ENCODE results near the gene TMEM31.
"Not testable (repeated sequence)": the region's sequence is repeated elsewhere in the genome, so short reads cannot be mapped to it uniquely, and the experiment has no call there.

The TMEM31 gene

DNA sequence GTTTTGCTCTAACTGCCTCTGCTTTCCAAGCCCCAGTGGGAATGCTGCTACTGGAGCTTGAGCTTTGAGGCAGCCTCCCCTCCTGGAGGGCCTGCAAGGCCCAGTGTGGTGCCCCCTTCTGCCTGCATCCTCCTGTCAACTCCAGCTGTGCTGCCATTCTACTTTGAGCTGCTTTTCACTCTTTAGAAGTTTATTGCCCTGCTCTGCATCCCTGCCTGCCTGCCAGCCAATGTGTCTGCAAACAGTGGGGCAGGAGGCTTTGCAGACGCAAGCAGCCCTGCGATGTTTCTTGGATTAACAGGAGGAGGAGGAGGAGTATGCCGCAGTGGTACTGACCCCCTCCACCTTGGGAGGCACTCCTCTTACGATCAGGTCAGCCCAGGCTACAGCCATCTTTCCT, 16.4 kb downstream of the TMEM31 start:
- DNase-seq = no peak

DNA sequence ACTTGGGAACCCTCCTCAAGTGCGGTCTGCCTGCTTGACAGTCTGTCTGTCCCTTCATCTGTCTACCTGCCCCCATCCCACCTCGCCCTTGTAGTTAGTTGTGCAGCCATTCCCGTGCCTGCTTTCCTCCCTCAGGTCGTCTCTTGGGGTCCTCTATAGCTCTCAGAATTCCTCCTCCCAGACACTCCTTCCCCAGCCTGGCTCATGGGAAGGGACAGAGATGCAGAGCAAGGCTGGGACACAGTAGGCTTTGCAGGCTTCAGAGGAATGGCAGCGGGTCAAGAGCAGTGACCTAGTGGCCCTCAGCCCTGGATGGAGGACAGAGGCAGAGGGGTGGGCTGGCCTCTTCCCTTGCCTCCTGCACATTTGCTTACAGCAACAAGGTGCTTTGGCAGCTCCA, 18.3 kb downstream of the TMEM31 start:
- DNase-seq = no peak

DNA sequence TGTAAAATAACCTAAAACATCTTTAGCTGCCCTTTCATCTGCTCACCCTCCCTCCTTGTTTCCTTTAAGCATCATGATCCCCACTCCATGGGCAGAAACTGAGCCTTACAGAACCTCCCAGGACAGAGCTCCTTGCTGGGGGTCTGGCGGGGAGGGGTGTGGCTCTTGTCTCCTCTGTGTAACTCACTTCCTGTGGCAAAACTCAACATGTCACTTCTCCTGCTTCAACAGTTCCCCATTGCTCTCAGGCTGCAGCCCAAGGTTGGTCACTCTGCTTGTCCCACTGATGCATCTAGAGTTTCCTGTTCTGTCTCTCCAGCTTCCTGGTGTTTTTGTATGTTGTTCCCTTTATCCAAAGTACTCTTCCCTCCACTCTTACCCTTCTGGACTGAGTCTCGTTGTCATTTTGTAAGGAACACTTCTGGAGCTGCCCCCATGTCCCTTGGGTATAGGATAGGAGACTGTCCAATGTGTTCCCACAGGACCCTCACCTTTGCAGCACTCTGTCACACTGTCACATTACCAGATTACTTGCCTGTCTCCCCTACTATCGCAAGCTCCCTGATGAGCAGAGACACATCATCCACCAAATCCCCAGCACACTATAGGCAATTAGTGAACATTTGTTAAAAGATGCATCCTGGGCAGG, 19.6 kb downstream of the TMEM31 start:
- DNase-seq = no peak

DNA sequence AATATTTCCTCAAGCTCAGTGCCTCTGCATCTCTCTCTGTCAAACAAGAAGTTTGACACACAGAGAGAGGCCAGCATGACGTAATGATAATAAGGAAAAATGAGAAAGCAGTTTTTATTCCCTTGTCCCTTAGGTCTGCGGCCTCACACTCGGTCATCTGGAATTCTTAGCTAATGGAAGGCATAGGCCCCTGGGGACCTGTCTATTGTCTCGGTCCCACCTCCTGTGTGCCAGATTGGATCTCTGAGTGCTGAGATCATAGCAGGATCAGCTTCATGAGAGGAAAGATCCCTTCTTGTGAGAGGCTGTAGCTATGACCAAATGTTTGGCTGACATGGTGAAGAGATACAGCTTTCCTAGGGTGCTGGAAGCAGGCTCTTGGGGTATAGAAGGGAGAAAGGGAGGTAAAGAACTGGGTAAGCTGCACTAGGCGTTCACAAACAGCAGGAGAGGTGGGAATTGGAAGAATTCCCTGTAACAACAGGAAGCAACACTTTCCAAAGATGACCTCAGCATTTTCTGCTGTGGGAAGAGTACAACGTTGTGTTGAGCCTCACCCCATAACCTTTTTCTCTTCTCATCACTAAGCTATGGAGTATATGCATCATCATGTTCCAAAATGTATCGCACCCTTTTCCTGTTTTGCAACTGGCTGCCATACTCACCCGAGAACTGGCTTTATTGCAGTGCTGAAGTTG, 20.2 kb downstream of the TMEM31 start:
- DNase-seq = no peak

DNA sequence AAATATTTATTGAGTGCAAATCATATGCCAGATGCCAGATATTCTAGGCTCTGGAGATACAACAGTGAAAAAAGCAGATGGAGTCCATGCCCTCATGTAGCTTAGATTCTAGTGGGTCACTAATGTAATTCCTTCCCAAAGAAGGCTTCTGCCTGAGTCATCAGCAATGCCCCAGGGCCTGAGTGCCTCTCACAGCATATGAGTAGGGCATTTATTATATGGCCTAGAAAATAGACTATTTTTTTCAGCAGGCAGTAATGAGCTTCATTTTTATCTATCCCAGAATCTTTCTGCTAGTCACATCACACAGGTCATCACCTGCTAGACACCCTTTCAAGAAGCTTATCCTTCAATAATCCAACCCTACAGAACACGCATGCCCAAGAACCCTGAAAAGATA, 22.3 kb downstream of the TMEM31 start:
- no peak for DNase-seq

DNA sequence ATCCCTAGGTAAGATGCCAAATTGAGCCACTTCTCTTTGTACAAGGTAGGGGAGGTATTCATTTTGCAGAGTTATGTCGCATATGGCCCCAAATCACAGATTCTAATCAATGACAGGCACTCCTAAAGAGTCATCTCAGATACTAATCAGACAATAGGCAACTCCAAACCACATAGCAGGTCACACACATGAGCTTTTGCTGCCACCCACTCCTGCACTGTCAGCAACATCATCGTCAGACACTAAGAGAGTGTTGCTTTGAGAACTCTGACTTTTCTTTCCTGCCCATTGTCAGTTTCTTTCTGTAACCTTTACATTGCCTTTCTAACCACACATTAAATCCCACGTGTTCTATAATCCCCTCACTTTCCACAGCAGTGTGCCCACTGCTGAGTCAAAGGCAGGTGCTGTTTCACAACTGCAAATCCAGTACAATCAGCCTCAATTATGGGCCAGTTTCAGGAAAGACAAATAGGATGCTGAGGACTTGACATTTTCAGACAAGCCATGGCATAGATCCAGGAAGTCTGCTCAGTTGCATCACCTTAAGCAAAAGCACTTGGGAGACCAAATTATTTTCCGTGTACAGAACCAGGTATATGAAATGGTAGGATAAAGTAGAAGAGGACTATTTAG, 23.5 kb downstream of the TMEM31 start:
- DNase-seq = no peak

DNA sequence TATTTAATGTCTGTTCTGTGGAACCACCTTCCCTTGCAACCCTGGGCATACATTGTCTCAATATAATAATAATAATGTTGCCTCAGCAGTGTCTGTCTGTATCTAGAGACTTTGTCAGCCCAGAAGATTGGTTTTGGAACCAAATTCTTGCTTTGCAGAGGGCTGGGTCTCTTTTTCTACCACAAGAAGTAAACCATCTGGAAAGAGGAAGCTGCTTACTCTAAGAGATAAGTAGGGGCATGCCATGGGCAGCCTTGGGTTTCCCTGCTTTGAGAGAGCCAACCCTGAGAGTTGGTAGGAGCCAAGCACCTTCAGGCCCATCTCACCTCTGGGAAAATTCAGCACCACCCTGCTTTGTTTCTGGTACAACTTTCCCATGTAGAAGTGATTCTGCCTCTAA, 27.0 kb downstream of the TMEM31 start:
- DNase-seq = no peak

DNA sequence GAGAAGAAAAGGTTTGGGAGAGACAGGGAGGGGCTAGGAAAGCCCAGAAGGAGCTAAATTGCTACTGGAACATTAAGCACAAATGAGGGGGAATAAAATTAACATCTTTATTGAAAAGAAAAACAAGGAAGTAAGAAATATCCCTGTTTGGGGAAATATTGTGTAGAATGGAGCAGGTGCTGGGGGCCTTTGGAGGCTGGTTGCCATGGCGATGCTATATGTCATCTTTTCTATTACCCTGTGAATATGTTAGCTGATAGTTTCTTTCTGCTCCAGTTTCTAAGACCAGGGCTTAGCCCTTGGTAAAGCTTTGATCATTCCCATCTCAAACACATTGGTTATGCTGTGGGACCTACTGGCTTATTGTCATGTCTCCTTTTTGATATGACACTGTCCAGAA, 28.7 kb downstream of the TMEM31 start:
- DNase-seq = no peak

DNA sequence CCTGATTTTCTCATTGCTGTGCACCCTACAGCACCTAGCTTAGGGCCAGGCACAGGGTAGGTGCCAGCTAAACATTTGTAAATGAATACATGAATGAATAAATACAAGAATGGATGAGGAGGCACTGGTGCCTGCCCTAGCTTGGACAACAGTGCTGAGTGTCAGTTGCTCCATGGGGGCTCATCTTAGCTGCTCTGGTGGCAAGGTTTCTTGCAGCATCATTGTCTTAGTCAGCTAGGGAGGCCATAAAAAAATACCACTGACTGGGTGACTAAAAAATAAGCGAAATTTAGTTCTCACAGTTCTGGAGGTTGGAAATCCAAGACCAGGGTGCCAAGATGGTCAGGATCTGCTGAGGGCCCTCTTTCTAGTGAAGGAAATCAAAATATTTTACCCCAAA, 31.2 kb downstream of the TMEM31 start:
- DNase-seq = no peak

DNA sequence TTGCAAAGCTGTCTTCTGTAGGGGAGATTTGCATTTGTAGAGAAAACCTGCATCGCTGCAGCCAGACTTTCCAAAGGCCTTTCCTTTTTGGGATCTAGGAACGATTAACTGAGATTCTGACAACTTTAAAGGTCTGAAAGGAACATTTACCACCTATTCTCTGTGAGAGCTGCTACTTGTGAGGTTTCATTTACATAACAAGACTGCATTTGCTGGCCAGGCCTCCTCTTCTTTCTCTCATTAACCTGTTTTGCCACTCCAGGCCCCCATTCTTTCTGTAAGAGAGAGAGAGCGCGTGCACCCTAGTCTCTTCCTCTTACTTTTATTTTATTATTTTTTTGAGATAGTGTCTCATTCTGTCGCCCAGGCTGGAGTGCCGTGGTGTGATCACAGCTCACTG, 31.6 kb downstream of the TMEM31 start:
- no peak for DNase-seq

DNA sequence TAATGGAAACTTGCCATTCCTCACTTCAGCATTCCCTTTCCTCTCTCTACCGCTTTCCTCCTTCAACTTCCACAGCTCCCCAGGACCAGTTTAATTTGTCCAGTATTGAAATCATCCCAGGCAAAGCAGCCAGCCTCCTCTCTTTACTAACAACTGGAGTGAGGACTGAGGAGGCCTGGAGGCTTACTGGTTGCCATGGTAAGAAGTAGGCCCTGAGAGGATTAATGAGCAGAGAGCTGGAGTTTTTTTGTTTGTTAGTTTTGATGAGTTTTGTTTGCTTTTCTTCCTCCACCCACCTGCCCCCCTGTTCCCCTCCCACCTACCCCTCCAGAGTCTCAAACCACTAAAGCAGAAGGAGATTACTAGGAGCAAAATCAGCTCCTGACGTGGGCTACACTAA, 36.5 kb downstream of the TMEM31 start:
- DNase-seq = no peak

DNA sequence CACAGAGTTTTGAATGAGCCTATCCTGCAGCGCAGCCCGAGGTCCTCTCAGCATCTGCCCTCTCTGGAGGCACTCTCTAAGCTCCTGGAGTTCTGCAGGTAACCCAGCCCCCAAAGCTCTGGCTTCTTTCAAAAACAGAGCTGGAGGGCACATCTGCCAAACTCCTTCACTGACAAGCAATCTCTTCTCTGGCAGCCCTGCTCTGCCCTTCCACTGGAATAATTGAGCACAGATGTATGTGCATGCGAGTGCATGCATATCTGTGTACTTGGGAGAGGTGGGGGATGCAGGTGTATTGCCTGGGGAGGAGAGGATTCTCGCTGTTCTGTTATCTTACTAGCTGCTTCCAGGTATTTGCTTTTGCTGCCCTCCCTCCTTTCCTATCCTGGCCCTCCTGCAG, 43.7 kb downstream of the TMEM31 start:
- DNase-seq = no peak

DNA sequence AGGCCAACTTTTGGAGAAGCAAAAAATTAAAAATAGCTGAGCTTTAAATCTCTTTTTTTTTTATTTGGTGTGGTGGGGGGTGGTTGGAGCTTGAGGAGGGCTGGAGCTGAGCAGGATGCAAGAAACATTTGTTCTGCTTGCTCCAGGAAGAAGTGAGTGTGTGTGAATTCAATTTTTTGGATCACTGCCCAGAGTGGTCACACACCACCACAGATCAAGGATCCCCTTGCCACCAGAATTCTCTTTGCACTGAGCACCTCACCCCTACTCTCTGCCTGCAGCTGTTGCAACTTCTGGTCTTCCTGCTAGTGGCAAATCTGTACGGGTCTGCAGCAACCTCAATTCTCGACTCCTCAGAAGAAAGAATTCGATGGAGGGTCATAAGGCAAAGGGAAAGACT, 46.0 kb downstream of the TMEM31 start:
- DNase-seq = no peak

DNA sequence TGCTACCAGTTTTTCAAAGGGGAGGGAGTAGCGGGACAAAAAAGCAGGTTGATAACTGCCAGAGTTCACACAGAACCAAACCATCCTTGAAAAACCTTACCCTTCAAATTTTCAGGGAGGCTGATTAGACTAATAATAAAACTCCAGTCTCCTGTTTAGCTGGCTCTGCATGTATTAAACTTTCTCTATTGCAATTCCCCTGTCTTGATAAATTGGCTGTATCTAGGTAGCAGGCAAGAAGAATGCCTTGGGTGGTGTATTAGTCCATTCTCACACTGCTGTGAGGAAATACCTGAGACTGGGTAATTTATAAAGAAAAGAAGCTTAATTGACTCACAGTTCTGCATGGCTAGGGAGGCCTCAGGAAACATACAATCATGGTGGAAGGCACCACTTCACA, 47.8 kb downstream of the TMEM31 start:
- DNase-seq = no peak

DNA sequence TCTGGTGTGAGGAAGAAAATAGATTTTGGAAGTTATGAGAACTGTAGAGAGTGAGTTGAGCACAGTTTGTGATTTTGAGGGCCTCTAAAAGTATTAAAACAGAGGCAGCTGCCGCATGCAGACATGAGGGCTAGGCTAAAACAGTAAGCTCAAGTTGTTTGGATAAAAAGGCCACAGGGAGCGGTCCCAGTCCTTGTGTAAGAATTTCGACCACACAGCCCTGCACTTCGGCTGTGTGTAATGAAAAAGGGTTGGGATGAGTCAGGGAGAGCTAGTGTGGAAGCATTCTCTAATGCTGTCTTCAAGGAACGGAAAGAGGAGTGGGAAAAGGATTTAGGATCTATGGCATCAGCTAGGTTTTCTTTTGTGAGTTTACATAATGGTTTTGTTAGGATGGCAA, 52.8 kb downstream of the TMEM31 start:
- not testable (repeated sequence) for DNase-seq
